GM12891 (cell line): ENCODE results near the gene GRM8.
A peak's percentile ranks its signal among the peaks of the same experiment; 100 is the strongest.

ENCODE experiments used
- DNase-seq: peaks from one replicate; pipeline ENCODE4 v3.0.0; 2011; ENCODE audit warnings: low spot score; ENCODE audit not compliant: insufficient read length
- FAIRE-seq: peaks from 2 replicates; lab custom pipeline; 2011; peaks lifted over from hg19 to GRCh38; lab: Jason Lieb, UNC
- PAX5 ChIP-seq: IDR thresholded peaks from 2 replicates; pipeline ENCODE4 v1.6.1; 2011; ENCODE audit warnings: low read length, moderate library complexity, mild to moderate bottlenecking; ENCODE audit not compliant: insufficient read depth, severe bottlenecking
- POLR2A ChIP-seq: IDR thresholded peaks from 2 replicates; pipeline ENCODE4 v1.6.1; 2011; ENCODE audit warnings: low read depth, low read length, control low read depth
- POLR2AphosphoS5 ChIP-seq: IDR thresholded peaks from 2 replicates; pipeline ENCODE4 v1.6.1; 2011; ENCODE audit warnings: low read depth, low read length, control low read depth
- POU2F2 ChIP-seq: IDR thresholded peaks from 2 replicates; pipeline ENCODE4 v1.6.1; 2011; ENCODE audit warnings: low read depth, mild to moderate bottlenecking, control low read depth, low read length, moderate library complexity
- SPI1 ChIP-seq: IDR thresholded peaks from 2 replicates; pipeline ENCODE4 v1.6.1; 2011; ENCODE audit warnings: low read depth, low read length, control low read depth
- TAF1 ChIP-seq: IDR thresholded peaks from 2 replicates; pipeline ENCODE4 v1.6.1; 2011; ENCODE audit warnings: low read depth, low read length, control low read depth

GRM8 gene

GRCh38 chr7:126702242-126703016, 550.3 kb downstream of the GRM8 start:
- 0 out of 2 replicates have a peak, but pooled peaks have one; percentile 22 for TF ChIP-seq POLR2AphosphoS5
- peak; percentile 76 for TF ChIP-seq POU2F2
- no peak for TF ChIP-seq PAX5
- TF ChIP-seq TAF1 = no peak
- peak; percentile 32; the same call in 1 of the 2 replicates for TF ChIP-seq POLR2A
- TF ChIP-seq SPI1 = peak; percentile 60
- DNase-seq (no peak), FAIRE-seq (peak; percentile 96)

DNA sequence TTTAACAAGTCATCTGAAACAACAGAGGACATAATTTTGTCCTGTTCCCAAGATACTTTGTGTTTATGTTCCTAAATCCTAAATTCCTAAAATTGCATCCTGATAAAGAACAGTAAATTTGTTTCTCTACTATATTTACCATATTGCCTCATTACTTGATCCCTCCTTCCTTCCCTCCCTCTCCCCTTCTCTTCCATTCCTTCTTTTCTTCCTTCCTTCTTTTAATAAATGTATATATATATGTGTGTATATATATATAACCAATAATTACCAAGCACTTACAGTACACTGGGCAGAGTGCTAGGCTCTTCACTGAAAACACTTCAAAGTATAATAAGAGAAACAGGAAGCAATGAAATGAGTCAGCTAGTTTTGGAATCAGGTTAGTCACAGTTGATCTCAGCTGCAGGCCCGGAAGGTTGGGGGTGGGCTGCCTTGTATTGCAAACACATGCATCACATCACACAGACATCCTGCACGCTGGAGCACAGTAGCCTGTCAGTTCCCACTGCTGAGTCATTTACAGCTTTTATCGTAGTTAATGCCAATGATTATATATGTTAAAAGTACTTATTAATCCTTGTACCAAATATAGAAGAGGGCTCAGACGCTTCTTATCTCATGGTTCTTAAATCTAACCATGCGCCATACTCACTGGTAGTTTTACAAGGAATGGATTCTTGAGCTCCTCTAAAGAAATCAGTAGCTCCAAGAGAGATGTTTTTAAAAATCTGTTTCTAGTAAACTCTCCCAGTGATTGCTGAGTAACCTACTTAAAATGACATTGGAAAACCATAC, 551.7 kb downstream of the GRM8 start:
- peak; percentile 65; the same call in 1 of the 2 replicates for TF ChIP-seq POLR2A
- TF ChIP-seq SPI1 = peak; percentile 39; the same call in 1 of the 2 replicates
- TF ChIP-seq POLR2AphosphoS5 = peak; percentile 77; the same call in 1 of the 2 replicates
- peak; percentile 95 for TF ChIP-seq POU2F2
- peak; percentile 36 for TF ChIP-seq PAX5
- peak; percentile 55; the same call in 1 of the 2 replicates for TF ChIP-seq TAF1
- FAIRE-seq (peak; percentile 89), DNase-seq (no peak)

GRCh38 chr7:126699707-126700106, 553.0 kb downstream of the GRM8 start:
- TF ChIP-seq TAF1 (no peak), POU2F2 (no peak), SPI1 (no peak), POLR2AphosphoS5 (no peak), POLR2A (no peak), PAX5 (no peak)
- peak; percentile 80 for FAIRE-seq

GRCh38 chr7:126698909-126699308, 553.8 kb downstream of the GRM8 start:
- DNase-seq (no peak), FAIRE-seq (peak; percentile 47)
- TF ChIP-seq POLR2A (no peak), PAX5 (no peak), POU2F2 (no peak), POLR2AphosphoS5 (no peak), SPI1 (no peak), TAF1 (no peak)

More at GRCh38 chr7:126699707-126700106, 553.0 kb downstream of the GRM8 start:
- DNase-seq = no peak

- peak; percentile 55 for FAIRE-seq
- TF ChIP-seq POLR2A = no peak
- TF ChIP-seq POU2F2 = no peak
- TF ChIP-seq SPI1 = no peak
- TF ChIP-seq POLR2AphosphoS5 = no peak
- TF ChIP-seq PAX5 = no peak
- no peak for DNase-seq
Observed at GRCh38 chr7:126698446-126698845, 554.3 kb downstream of the GRM8 start.

- peak; percentile 56 for FAIRE-seq
Observed at GRCh38 chr7:126696256-126697038, 556.3 kb downstream of the GRM8 start.

DNA sequence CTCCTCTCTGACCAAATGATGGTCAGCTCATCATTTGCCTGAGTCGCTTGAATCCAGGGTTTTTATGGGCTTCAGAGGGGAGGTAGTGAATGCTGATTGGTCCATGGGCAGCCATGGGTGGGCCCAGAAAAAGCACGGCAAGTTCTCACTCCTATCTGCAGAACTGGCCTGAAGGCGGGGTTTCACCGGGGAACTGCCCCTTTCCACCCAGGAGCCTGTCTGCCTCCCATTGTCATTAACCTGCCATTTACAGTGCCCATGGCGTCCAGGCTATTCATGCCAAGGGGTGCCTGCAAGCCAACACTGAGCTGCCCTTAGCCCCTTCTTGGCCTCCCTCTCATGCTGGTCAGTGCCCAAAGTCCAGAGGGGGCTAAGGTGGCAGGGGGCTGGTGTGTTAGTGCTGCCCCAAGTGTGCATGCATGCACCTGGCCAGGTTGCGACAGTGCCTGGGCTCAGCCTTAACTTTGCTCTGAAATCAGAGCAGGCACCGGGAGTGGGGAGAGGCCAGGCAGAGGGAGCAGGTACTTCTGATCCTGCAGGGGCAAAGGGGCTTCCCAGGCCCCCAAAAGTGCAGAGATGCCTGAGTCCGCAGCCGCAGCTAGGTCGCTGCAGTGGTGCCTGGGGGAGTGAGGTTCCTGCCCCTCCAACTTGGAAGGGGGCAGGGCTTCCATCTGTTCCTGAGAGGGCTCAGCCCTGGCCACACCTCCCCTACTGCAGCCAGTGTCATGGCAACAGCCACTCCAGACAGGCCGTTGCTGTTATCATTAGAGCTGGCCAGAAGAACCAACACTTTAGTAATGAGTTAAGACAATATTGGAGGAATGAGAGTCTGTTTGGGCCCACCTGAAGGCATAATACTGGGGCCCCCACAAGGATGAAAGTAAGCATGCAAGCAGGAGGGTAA, 561.6 kb downstream of the GRM8 start:
- no peak for FAIRE-seq
- TF ChIP-seq SPI1 = no peak
- no peak for TF ChIP-seq POU2F2
- no peak for TF ChIP-seq PAX5
- no peak for TF ChIP-seq POLR2AphosphoS5
- no peak for TF ChIP-seq POLR2A
- no peak for TF ChIP-seq TAF1
- DNase-seq = no peak

More at GRCh38 chr7:126696256-126697038, 556.3 kb downstream of the GRM8 start:
- TF ChIP-seq TAF1 = no peak
- no peak for TF ChIP-seq POLR2A
- peak; percentile 46; the same call in 1 of the 2 replicates for TF ChIP-seq POU2F2
- peak; percentile 97 for TF ChIP-seq SPI1
- TF ChIP-seq PAX5 = no peak
- TF ChIP-seq POLR2AphosphoS5 = no peak
- DNase-seq = no peak

GRCh38 chr7:126690104-126690503, 562.6 kb downstream of the GRM8 start:
- TF ChIP-seq POU2F2 (no peak), POLR2A (no peak), SPI1 (no peak), TAF1 (no peak), PAX5 (no peak), POLR2AphosphoS5 (no peak)
- no peak for DNase-seq
- FAIRE-seq = no peak
